Measurements from ENCODE around the gene AFAP1L2.
"Not testable (repeated sequence)": the region's sequence is repeated elsewhere in the genome, so short reads cannot be mapped to it uniquely, and the experiment has no call there.

AFAP1L2 gene

DNA sequence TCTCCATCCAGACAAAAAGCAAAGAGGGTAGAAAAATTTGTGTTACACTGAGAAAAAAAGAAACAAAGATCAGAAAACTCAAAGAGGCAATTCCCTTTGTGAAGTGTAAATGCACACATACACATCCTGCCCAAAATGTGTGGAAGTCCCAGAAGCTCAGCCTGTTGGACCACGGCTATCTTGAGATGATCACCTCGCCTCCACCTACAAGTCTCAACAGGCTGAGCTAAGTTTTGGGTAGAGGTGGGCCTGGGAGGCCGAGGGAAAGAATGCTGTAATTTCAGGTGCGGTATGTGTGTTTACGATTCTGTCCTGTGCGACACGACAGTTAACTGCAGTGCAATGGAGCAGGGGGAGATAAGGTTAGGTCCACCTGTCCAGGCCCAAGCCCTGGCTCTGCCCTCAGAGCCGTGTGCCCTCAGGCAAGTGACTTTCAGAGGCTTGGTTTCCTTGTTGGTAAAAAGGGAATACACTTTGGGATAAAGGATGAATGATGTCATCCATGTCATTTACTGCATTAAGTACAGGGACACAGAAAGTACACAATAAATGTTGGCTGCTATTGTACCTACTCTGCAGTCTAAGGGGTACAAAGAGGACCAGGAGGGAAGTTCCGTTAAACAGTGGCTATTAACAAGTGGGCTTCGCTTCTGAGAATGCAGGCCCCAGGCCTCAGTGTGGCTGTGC lies 67.3 kb downstream of the AFAP1L2 start:
- DNase-seq (ENCODE audit: insufficient read length, low spot score) (no peak), FAIRE-seq (no peak)
- no peak for TF ChIP-seq POLR2A (IDR thresholded peaks at IDR 0.05; ENCODE audit: low read depth, low read length)

DNA sequence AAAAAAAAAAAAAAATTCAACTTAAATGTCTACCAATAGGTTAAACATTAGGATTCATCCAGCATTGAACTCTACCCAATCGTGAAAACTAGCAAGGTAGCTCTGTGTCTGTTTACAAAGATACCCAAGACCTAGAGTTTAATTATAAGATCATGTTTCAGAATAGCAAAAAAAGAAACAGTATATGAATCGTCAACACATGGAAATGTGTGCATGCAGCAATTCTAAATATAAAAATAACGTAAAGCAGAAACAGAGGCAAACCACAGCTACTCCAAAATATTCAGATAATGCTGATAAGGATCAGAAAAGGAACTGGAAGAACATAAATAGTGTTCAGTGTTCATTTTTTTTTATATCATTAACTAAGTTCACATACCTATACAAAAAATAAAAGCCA lies 68.7 kb downstream of the AFAP1L2 start:
- DNase-seq (ENCODE audit: insufficient read length, low spot score) = no peak
- TF ChIP-seq POLR2A (IDR thresholded peaks at IDR 0.05; ENCODE audit: low read depth, low read length) = no peak
- no peak for FAIRE-seq

GRCh38 chr10:114334301-114334700 lies 70.0 kb downstream of the AFAP1L2 start:
- DNase-seq (ENCODE audit: insufficient read length, low spot score) (no peak), FAIRE-seq (no peak)

GRCh38 chr10:114333441-114333840 lies 70.9 kb downstream of the AFAP1L2 start:
- not testable (repeated sequence) for FAIRE-seq; DNase-seq (ENCODE audit: insufficient read length, low spot score)

More at GRCh38 chr10:114334301-114334700, 70.0 kb downstream of the AFAP1L2 start:
- TF ChIP-seq POLR2A (IDR thresholded peaks at IDR 0.05; ENCODE audit: low read depth, low read length) = no peak

DNA sequence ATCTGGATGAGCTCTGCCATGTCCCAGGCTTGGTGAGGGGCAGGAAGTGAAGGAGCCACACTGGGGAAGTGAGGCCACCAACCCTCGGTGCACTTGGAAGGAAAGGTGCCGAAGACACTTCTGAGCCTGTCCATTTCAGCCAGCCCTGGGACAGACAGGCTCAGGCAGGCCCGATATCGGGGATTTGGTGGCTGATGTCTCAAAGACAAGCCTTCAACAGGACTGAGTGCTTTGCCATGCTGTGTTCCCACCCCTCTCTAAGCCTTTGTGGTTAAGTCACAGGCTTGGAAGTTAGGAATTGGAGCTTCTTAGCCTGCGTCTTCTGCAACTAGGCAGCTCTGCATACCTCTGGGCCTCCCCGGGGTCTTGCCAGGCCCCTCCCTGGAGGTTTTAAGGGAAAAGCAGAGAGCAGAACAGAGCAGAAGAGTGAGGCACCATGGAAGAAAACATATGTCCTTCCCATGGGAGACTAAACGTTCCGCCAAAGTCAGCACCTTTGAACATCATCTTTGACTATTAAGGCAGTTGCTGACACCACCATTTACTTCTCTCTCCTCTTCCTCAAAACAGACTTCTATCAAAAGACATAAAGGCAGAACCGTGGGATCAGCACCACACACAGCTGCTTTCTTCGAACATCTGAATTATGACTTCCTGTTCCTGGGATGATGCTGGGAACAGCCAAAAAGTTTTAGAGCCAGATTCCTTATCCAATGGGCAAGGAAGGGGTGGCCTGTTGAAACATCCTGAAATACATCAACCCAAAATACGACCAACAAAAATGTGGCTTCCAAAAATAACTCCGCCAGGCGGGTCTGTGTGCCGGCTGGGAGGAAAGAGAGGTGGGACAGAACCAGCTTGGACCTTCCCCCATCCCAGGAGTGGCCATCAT lies 71.8 kb downstream of the AFAP1L2 start:
- TF ChIP-seq POLR2A (IDR thresholded peaks at IDR 0.05; ENCODE audit: low read depth, low read length) = no peak
- no peak for DNase-seq (ENCODE audit: insufficient read length, low spot score)
- FAIRE-seq = no peak

GRCh38 chr10:114329634-114330365 lies 74.5 kb downstream of the AFAP1L2 start:
- no peak for FAIRE-seq
- DNase-seq (ENCODE audit: insufficient read length, low spot score) = no peak

GRCh38 chr10:114328874-114329273 lies 75.4 kb downstream of the AFAP1L2 start:
- DNase-seq (ENCODE audit: insufficient read length, low spot score) = no peak
- no peak for TF ChIP-seq POLR2A (IDR thresholded peaks at IDR 0.05; ENCODE audit: low read depth, low read length)
- FAIRE-seq = no peak

More at GRCh38 chr10:114329634-114330365, 74.5 kb downstream of the AFAP1L2 start:
- TF ChIP-seq POLR2A (IDR thresholded peaks at IDR 0.05; ENCODE audit: low read depth, low read length) = no peak

GRCh38 chr10:114328441-114328812 lies 75.9 kb downstream of the AFAP1L2 start:
- FAIRE-seq = no peak

DNA sequence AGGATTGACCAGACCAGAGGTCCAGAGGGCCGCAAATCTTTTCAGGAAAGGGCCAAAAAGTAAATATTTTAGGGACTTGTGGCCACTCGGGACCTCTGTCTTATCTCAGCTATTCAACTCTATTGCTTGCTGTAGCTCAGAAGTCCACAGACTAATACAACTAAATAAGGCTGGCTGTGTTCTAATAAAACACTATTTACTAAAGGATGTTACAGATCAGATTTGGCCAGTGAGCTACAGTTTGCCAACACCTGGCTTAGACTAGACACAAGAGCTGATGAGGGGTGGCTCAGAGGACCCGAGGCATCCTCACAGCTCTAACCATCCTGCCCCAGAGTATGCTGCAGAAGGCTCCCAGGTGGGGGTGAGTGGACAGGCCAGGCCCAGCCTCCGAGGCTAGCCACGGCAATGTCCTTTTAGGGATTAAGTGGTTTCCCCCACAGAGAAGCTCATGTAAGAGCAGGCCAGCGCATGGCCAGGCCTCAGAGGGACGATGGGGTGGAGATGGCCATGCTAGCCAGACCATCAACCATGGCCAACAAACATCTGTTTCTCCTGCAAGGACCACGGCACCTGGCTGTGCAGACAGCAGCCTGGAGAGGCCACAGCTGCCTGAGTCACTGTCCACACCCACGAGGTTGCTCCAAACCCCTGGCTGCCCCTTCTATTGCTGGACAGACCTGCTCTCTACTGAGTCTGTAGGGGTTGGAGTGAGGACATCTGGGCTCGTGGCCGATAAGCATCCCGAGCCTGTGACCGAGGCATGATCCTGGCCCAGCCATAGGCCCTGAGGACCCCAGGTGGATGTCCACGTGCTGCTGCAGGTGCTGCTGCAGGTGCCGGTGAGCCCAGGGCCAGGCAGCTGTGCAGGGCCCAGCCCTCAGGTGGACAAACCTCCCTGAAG lies 76.5 kb downstream of the AFAP1L2 start:
- FAIRE-seq = no peak
- TF ChIP-seq POLR2A (IDR thresholded peaks at IDR 0.05; ENCODE audit: low read depth, low read length) = no peak
- DNase-seq (ENCODE audit: insufficient read length, low spot score) = no peak

More at GRCh38 chr10:114328441-114328812, 75.9 kb downstream of the AFAP1L2 start:
- TF ChIP-seq POLR2A (IDR thresholded peaks at IDR 0.05; ENCODE audit: low read depth, low read length) = no peak
- DNase-seq (ENCODE audit: insufficient read length, low spot score) = no peak

DNA sequence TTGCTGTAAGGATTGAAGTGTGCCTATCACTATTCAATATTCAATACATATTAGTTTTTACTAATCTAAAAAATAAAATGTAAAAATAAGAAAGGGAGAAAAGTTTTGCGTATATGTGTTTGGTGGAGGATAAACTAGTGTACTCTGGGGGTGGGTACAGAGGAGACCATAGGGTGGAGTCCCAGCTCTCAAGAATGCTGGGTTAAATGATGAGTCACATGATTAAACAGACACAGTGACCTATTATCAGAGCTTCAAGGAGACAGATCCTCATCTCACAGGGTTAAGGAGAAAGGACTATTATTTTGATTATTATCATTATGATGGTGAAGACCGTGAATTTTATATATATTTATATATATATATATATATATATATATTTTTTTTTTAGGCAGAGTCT lies 77.5 kb downstream of the AFAP1L2 start:
- no peak for FAIRE-seq
- no peak for DNase-seq (ENCODE audit: insufficient read length, low spot score)
- TF ChIP-seq POLR2A (IDR thresholded peaks at IDR 0.05; ENCODE audit: low read depth, low read length) = no peak

DNA sequence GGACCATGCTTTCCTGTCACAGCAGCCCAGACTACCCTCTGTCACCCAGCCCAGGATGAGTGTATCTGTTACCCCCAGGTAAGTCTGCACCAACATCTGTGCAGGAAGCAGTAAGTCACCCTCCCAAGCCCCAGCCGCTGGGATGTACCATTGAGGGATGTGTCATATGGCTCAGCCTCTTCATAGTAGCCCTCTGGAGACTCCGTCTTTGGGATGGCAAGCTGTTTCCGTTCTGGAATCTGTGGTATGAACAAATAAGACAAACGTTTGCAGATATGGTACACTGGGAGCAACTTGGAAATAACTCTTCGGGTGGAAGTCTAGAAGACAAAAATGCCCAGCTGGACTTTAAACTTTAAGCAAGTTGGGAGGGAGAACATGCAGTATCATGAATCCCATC lies 81.3 kb downstream of the AFAP1L2 start:
- FAIRE-seq (no peak), DNase-seq (ENCODE audit: insufficient read length, low spot score) (no peak)
- no peak for TF ChIP-seq POLR2A (IDR thresholded peaks at IDR 0.05; ENCODE audit: low read depth, low read length)

DNA sequence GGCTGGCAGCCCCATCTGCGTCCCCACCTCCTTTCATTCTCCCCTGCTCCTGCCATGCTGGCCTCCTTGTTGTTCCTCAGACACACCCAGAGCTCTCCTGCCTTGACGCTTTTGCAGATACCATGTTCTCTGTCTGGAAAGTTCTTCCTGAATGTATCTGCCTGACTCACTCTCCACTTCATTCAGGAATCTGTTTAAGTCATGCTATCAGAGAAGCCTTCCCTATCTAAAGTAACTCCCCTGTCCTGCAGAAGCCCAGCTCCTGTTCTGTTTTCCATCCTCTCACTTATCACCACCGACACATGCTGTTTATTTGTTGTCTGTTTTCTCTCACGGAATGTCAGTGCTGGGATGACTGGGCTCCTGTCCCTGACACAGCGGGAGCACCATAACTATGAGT lies 82.0 kb downstream of the AFAP1L2 start:
- DNase-seq (ENCODE audit: insufficient read length, low spot score) (no peak), FAIRE-seq (no peak)
- no peak for TF ChIP-seq POLR2A (IDR thresholded peaks at IDR 0.05; ENCODE audit: low read depth, low read length)
